Breast epithelium (tissue), 3 donors: ENCODE data around the gene CIRBP.

Experiments
- CTCF ChIP-seq, 3 donors: fragments of 450-650 bp; IDR thresholded peaks; one replicate each; pipeline ENCODE4 v1.5.1; 2016 to 2017; ENCODE audit warnings: antibody characterized with exemption in 3 of 3, mild to moderate bottlenecking in 3 of 3, moderate library complexity in 3 of 3
- POLR2A ChIP-seq: fragments of 450-650 bp; IDR thresholded peaks from one replicate; pipeline ENCODE4 v1.6.1; 2016; ENCODE audit warnings: antibody characterized with exemption, mild to moderate bottlenecking, moderate library complexity
- POLR2AphosphoS5 ChIP-seq, 3 donors: sonication (generic); formaldehyde crosslinking; IDR thresholded peaks; one replicate each; pipeline ENCODE4 v1.6.1; 2017; ENCODE audit warnings: antibody characterized with exemption in 3 of 3

- no peak for TF ChIP-seq POLR2A
- no peak for TF ChIP-seq POLR2AphosphoS5 (IDR thresholded peaks at IDR 0.05)
- no peak for TF ChIP-seq CTCF (IDR thresholded peaks at IDR 0.05)
Measured at GRCh38 chr19:1230783-1231489, 38.2 kb upstream of the CIRBP start.
